ENCODE data around the gene MED25.

The MED25 gene
- 29.4 to 66.9 (median 37.8) reads per million in 3 experiments for total RNA-seq

DNA sequence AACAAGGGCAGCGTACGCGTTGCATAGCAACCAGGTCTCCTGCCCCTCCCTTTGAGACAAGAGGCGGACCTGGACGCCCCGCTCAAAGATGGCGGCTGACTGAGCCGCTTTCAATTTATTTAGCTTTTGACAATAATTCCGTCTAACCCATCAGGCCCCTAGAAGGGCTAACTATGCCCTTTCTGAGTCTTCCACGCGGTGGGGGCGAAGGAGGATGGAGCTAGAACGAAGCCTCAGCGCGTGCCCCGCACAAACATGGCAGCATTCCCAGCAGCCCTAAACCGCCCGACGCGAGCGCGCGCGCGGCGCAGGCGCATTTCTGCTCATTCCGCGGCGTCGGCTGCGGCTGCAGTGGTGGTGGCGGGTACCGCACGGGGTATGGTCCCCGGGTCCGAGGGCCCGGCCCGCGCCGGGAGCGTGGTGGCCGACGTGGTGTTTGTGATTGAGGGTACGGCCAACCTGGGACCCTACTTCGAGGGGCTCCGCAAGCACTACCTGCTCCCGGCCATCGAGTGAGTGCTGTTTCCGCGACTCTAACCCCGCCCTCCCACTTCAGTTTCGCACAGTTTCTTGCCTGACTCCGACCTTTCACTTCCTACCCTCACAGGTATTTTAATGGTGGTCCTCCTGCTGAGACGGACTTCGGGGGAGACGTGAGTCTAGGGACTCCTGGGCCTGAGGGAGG is at the start of gene MED25:
TSS of gene MED25 (plus strand) at position 326 of the 685 bp plus-strand sequence. CDS start at position 379, 53 bp downstream.
- peak; percentile 91 for DNase-seq

DNA sequence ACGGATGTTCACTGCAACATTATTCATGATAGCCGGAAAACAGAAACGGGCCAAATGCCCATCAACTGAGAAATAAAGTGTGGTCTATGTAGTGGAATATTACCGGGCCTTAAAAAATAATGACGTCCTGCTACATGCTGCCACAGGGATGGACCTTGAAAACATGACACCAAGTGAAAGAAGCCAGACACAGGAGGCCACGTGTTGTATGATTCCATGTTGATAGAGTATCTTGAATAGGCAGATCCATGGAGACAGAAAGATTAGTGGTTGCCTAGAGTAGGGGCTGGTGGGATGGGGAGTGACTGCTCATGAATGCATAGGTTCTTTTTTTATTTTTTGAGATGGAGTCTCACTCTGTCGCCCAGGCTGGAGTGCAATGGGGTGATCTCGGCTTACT is 47.6 kb upstream of the MED25 start:
- DNase-seq = no peak

DNA sequence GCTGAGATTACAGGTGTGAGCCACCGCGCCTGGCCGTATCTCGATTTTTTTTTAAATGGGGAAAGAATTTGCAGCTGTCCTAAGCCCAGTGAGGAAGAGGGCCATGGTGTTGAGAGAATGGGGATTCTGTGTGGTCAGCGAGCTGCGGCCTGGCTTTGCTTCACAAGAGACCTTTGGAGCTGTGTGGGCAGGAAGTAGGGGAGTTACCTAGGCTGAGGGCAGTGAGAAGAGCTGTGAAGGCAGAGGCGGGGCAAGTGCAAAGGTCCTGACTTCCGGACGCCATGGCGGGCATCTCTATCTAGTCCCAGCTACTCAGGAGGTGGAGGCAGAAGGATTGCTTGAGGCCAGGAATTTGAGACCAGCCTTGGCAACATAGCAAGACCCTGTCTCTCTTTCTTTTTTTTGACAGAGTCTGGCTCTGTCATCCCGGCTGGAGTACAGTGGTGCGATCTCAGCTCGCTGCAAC is 46.4 kb upstream of the MED25 start:
- DNase-seq = no peak

DNA sequence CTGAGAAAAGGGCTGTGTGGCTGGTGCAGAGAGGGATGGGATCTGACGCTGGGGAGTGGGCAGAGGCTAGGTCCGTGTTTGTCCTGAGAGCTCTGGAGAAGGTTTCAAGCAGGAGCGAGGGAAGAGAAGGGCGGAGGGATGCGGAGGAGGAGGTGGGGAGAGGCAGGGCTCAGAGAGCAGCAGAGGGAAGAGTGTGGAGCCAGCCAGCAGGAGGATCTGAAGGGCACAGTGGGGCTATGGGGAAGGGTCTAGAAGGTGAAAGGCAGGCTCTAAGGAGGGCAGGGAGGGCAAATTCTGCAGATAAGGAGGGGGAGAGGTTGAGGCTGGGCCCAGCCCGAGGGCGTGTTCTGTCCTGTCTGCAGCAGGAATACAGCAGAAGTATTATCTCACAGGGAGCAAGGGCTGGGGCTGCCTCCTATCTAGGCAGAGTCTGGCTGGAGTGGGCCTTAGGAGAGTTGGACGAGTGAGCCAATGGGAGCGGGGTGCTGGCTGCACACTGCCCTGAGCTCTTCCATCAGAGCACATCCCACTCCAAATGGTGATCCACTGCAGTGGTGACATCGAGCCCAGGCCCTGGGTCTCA is 45.1 kb upstream of the MED25 start:
- DNase-seq = no peak

DNA sequence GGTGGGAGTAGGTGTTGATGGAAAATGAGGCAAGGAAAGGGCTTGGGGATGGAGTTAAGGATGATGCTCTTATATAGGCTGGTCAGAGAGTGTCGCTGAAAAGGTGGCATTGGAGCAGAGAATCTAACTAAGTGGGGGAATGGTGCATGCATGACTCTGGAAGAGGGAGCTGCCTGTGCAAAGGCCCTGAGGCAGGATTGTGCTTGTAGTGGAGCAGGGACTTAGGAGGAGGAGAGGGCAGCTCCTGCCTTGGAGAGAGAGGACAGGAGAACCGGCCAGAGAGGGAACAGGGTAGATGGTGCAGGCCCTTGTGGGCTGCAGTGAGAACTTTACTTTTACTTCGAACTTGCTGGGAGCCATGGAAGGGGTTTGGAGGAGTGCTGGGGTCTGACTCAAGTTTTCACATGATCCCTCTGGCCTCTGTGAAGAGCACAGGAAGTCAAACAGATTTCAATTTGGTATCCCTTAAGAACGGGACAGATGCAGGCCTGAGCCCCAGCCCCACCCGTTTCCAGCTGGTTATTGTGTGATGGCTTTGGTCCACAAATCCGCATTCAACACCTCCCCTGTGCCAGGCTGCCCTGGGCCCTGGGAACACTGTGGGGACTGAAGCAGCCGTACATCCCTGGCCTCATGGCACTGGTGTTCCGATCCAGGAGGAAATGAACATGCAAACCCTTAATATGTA is 44.3 kb upstream of the MED25 start:
- no peak for DNase-seq

DNA sequence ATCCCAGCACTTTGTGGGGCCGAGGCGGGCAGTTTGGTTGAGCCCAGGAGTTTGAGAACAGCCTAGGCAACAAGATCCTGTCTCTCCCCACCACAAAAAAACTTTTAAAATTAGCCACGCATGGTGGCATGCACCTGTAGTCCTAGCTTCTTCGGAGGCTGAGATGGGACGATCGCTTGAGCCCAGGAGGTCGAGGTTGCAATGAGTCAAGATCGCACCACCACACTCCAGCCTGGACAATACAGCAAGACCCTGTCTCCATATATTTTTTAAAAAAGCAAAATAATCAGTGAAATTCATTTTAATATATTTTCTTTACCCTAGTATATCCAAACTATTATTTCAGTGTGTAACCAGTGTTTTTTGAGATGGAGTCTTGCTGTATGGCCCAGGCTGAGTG is 43.1 kb upstream of the MED25 start:
- DNase-seq = no peak

DNA sequence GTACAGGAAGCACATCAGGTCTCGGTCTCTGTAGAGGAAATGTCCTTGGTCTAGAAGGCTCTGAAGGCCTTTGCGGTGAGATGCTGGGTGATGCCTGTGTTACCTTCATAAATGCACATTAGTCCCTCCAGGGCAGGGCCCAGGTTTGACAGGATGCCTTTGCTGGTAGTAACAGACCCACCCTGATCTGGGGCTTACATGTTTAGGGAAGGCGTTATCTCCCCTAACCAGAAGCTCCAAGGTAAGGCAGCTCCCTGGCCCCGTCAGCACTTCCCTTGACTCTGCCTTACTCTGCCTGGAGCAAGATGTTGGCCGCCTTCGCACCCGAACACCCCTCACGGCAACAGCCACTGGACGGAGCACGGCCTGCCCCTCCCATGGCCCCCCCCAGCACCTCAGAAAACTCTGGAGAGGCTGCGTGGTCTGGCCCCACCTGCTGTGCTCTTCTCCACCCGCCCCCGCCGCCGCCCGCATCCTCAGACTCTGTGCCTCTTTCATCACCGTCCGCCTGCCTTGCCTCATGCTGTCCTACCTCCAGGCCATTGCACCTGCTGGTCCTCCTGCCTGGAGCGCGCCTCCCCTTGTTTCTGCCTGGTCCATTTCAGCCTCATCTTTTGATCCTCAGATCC is 42.2 kb upstream of the MED25 start:
- DNase-seq = no peak

DNA sequence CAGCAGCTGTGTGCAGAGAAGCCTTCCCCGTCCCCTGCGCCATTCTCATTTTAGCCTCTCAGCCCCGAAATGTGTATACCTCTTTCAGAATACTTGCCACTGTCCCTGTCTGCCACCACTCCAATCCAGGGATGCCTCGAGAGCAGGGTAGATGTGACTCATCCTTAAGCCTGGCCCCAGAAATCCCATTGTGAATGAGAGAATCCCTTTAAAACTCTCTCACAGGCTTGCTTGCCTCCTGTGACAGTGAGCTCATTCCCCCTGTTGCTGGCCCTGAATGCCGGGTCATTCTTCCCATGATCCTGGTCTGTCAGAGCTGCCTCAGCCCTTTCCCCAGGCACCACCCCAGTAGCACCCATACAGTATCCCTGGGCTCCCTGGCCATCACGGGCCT is 41.7 kb upstream of the MED25 start:
- no peak for DNase-seq

DNA sequence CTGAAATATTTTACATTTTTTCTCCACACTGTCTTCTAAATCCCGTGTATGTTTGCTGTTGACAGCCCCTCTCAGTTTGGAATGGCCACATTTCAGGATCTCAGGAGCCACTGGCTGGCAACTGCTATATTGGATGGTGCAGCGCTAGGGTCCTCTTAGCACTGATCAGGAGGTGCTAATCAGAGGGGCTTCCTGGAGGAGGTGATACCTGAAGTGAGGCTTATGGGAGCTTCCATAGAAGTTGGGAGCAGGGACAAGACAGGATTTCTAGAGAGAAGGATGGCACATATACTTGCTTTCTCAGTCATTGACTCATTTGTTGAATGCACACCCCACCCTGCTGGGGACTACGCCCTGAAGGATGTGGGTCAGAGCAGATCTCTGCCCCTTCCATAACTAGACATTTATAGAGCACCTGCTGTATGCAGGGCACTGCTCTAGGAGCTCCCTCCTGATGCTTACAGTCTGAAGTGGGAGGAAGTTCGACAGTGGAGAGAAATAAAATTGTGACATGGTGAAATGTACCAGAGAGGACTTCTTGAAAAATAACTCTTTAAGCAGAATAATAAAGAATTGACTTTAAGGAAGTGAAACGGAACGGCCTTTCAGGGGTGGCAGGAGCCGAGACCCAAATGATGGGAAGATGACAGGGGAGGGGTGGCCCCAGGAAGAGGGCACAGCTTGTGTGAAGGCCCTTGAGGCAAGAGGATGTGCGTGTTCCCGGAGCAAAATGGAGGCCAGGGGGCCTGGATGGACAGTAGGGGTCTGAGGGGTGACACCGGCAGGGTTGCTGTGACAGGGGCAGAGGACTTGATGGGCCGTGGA is 38.1 kb upstream of the MED25 start:
- DNase-seq = no peak

DNA sequence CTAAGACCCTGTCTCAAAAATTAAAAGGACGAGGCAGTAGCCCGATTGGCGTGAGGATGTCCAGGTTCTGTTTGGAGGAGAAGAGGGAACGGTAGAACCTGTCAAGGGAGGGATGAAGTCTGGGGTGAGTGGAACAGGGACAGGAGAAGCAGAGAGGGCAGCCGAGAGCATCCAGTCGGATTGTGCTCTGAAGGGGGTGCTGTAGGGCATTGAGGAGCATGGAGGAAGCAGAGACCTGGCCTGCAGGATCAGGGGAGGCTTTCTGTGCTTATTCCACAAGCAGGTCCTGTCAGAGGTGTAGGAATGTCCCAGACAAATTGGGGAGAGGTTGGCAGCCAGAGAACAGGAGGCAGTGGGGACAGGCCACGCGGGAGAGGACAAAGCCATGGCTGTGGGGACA is 37.2 kb upstream of the MED25 start:
- no peak for DNase-seq

DNA sequence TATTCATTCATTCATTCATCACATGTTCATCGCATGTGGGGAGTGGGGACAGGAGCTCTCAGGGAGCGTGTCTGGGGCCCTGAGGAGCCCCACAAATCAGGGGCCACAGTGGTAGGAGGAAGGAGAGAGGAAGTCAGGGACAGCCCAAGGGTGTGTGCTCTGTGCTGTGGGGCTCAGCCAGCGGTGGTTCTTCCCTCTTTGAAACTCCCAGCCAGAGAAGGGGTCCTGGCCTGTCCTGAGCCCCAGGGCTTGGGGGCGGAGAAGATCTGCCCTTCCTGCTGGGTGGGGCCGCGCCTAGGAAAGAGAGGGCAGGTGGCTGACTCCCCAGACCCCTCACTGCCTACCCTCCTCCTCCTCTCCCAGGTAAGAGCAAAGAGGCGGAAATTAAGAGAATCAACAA is 36.7 kb upstream of the MED25 start:
- DNase-seq = no peak

DNA sequence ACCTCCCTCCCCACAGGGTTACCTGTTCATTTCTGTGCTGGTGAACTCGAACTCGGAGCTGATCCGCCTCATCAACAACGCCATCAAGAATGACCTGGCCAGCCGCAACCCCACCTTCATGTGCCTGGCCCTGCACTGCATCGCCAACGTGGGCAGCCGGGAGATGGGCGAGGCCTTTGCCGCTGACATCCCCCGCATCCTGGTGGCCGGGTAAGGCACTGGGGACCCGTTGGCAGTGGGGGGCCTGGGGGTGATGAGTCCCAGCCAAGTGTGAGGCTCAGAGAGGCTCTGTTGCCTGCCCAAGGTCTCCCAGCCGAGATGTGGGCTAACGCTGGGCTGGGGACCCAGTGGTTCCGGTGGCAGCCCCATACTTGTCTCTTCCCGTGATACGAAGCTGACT is 35.6 kb upstream of the MED25 start:
- DNase-seq = no peak

DNA sequence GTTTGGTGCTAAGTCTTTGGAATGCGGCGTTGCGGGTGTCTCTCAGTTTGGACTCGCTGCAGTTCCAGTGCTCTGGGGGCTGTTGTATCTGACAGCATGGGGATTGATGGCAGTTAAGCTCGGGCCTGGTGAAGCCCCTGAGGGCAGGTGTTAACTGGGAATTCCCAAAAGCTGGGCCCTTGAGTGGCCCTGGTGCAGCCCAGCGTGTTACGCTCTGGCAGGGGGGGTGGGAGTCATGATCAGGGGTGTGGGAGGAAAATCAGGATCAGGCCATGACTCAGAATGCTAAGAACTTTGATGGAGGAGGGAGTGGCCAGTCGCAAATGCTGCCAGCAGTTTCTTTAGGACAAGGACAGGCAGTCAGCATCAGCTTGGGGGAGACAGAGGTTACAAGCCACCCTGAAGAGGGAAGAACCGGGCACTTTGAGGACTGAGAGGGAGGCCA is 31.7 kb upstream of the MED25 start:
- no peak for DNase-seq

DNA sequence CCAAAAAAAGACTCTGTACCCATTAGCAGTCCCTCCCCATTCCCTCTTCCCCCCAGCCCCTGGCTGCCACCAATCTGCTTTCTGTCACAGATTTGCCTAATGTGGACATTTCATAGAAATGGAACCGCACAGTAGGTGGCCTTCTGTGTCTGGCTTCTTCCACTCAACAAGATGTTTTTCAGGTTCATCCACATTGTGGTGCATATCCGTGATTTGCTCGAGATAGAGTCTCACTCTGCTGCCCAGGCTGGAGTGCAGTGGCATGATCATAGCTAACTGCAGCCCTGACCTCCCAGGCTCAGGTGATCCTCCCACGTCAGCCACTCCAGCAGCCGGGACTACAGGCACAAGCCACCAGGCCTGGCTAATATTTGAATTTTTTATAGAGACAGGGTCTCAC is 30.3 kb upstream of the MED25 start:
- no peak for DNase-seq

DNA sequence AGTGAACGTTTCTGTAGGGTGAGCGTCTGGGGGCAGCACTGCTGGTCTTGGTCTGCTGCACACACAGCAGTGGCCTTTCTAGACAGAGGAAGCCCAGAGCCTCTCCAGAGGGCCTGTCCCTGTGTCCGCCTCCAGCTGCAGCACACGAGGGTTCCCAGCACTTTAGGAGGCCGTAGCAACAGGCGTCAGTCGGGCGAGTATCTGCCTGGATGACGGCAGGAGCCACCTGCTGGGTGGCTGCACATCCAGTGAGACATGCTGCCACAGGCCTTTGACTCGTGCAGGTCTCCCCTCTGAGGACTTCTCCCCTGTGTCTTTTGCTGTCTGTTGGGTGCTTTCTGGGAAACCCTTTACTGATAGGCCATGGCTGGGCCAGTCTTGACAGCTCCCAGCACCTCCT is 29.2 kb upstream of the MED25 start:
- no peak for DNase-seq

DNA sequence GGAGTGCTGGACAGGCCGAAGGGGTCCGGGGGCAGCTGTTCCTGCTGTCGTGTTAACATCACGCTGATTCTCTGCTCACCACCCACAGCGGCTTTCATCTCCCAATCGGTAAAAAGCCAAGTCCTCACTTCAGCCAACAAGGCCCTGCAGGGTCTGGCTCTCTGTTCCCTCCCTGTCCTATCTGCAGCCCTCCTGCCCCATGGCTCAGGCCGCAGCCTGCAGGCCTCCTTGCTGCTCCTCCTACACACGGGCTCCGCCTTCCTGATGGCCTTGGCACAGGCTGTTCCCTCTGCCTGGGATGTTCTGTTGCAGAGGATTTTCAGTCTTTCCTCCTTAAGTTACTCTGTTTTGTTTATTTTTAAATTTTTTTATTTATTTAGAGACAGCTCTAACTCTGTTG is 27.2 kb upstream of the MED25 start:
- DNase-seq = no peak

DNA sequence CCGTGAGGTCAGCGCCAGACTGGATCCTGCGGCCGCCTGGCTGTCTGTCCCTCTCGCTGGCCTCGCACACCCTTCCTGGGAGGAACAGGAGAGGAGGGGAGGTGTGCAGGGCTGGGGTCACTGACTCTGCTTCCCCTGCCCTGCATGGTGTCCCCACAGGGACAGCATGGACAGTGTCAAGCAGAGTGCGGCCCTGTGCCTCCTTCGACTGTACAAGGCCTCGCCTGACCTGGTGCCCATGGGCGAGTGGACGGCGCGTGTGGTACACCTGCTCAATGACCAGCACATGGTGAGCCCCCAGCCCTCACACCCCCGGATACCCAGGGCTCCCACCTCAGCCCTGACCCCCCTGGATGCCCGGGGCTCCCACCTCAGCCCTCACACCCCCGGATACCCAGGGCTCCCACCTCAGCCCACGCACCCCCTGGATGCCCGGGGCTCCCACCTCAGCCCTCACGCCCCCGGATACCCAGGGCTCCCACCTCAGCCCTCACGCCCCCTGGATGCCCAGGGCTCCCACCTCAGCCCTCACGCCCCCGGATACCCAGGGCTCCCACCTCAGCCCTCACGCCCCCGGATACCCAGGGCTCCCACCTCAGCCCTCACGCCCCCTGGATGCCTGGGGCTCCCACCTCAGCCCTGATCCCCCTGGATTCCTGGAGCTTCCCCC is 26.2 kb upstream of the MED25 start:
- DNase-seq = no peak

DNA sequence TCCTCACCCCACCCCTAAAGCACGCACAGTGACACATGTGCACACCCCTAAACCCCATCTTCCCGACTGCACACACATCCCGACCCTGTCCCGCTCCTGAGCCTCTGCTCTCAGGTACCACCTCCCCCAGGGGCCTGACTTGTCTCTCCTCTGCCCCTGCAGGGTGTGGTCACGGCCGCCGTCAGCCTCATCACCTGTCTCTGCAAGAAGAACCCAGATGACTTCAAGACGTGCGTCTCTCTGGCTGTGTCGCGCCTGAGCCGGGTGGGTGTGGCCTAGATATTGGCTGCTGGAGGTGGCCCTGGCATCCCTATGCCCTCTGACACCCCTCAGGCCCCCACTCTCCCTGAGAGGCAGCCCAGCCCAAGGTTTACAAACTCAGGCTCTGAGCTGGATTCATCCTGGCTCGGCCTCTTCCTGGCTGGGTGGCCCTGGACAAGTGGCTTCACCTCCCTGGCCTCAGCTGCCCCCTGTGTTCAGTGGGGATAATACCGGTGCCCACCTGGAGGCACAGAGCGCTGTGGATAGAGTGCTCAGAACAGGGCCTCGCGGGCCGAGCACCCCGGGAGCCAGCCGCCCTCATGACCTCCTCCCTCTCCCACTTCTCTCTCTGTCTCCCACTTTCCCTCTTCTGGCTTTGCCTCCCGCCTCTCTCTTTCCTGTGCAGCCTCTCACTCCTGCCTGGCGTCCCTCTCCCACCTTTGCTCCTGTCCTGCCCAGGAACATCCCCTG is 25.1 kb upstream of the MED25 start:
- DNase-seq = no peak

DNA sequence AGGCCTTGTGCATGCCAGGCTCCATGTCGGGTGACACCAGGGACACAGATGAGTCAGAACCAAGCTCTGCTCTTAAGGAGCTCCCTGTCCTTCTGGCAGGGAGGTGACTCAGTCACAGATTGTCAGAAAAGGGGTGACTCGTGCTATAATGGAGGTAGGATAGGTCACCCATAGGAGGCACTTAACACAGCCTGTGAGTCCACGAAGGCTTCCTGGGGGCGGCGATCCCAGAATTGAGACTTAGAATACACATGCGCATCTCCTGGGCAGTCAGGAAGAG is 24.6 kb upstream of the MED25 start:
- DNase-seq = no peak

DNA sequence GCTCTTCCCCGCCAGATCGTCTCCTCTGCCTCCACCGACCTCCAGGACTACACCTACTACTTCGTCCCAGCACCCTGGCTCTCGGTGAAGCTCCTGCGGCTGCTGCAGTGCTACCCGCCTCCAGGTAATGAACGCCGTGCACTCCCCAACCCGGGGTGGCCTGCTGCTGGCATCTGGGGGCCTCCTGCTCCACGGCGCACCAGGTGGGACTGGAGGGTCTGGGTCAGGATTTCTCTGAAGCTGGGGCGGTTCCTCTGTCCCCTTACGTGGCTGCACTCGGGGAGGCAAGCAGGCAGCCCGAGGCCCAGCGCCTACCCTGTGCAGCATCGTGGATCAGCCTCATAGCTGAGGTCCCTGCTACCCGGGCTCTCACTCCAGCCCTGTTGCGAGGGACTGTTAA is 22.5 kb upstream of the MED25 start:
- no peak for DNase-seq

DNA sequence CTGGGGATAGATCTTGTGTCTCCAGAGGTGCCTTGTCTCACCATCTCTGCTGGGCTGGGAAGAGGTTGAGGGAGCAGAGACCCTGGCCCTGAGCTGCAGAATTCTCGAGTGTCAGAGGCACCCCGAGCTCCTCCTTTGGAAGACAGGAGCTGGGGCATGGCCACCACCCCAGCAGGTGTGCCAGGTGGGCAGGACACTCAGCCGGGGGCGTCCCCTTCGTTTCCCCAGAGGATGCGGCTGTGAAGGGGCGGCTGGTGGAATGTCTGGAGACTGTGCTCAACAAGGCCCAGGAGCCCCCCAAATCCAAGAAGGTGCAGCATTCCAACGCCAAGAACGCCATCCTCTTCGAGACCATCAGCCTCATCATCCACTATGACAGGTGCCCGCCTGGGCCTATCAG is 19.5 kb upstream of the MED25 start:
- no peak for DNase-seq
